Neural cell (in vitro differentiated cells): ENCODE measurements around the gene DHRS4L2. TPM values are rescaled to one million over a fixed set of nuclear protein-coding genes. Genes with fewer than 3 reads are reported as not detected.
A peak's percentile ranks its signal among the peaks of the same experiment; 100 is the strongest.

Experiments
- H2AFZ ChIP-seq: fragments of 200-600, 300-800 bp; sonication (generic), shearing (Covaris generic); 2 replicates; pipeline ENCODE4 v1.6.0; 2014; ENCODE audit warnings: low read depth, mild to moderate bottlenecking, antibody characterized with exemption, low read length, moderate library complexity
- H3F3A ChIP-seq: fragments of 200-600 bp; shearing (Covaris generic); 2 replicates; pipeline ENCODE4 v1.6.1; 2016; ENCODE audit warnings: mild to moderate bottlenecking, moderate library complexity, mixed read lengths, antibody characterized with exemption, low read length; ENCODE audit not compliant: insufficient read depth, poor library complexity, severe bottlenecking
- H3K27ac ChIP-seq: fragments of 200-600, 300-800 bp; sonication (generic), shearing (Covaris generic); 2 replicates; pipeline ENCODE4 v1.5.1; 2014; ENCODE audit warnings: mild to moderate bottlenecking, low read length, moderate library complexity
- H3K27me3 ChIP-seq: fragments of 300-800, 200-600 bp; sonication (generic), shearing (Covaris generic); 2 replicates; pipeline ENCODE4 v1.6.0; 2014; ENCODE audit warnings: mild to moderate bottlenecking, low read depth, low read length, moderate library complexity; ENCODE audit not compliant: insufficient read depth
- H3K36me3 ChIP-seq: fragments of 300-800, 200-600 bp; sonication (generic), shearing (Covaris generic); 2 replicates; pipeline ENCODE4 v1.5.1; 2014; ENCODE audit warnings: mild to moderate bottlenecking, antibody characterized with exemption, low read length, moderate library complexity; ENCODE audit not compliant: insufficient read depth
- H3K4me2 ChIP-seq: fragments of 300-800, 200-600 bp; sonication (generic), shearing (Covaris generic); 2 replicates; pipeline ENCODE4 v1.6.0; 2014; ENCODE audit warnings: mild to moderate bottlenecking, low read length
- H3K4me3 ChIP-seq: fragments of 300-800, 200-600 bp; sonication (generic), shearing (Covaris generic); 2 replicates; pipeline ENCODE4 v1.5.1; 2014; ENCODE audit warnings: mild to moderate bottlenecking, low read length, moderate library complexity
- H3K79me2 ChIP-seq: fragments of 200-600 bp; shearing (Covaris generic); replicated peaks from 2 replicates; pipeline ENCODE4 v1.6.0; 2014; ENCODE audit warnings: mild to moderate bottlenecking, low read length, moderate library complexity; ENCODE audit not compliant: insufficient read depth
- H3K9ac ChIP-seq: fragments of 300-800, 200-600 bp; sonication (generic), shearing (Covaris generic); 2 replicates; pipeline ENCODE4 v1.6.1; 2016; ENCODE audit warnings: mild to moderate bottlenecking, low read length, mixed read lengths
- H3K9me2 ChIP-seq: fragments of 200-600 bp; shearing (Covaris generic); 2 replicates; pipeline ENCODE4 v1.6.1; 2016; ENCODE audit warnings: mild to moderate bottlenecking, low read length, mixed read lengths; ENCODE audit not compliant: insufficient read depth
- H3K9me3 ChIP-seq: fragments of 200-600, 300-800 bp; sonication (generic), shearing (Covaris generic); 2 replicates; pipeline ENCODE4 v1.6.1; 2016; ENCODE audit warnings: mild to moderate bottlenecking, mixed run types, low read length, moderate library complexity, mixed read lengths
- H4K20me1 ChIP-seq: fragments of 200-600 bp; shearing (Covaris generic); 2 replicates; pipeline ENCODE4 v1.6.1; 2016; ENCODE audit warnings: mild to moderate bottlenecking, mixed run types; ENCODE audit not compliant: insufficient read depth
- CTCF ChIP-seq: fragments of 450-650 bp; IDR thresholded peaks from 2 replicates; pipeline ENCODE4 v1.5.1; 2014; ENCODE audit warnings: antibody characterized with exemption, mild to moderate bottlenecking, moderate library complexity; ENCODE audit not compliant: poor library complexity, severe bottlenecking
- EP300 ChIP-seq: fragments of 450-650 bp; conservative IDR thresholded peaks from 2 replicates; pipeline ENCODE4 v1.6.1; 2014; ENCODE audit warnings: antibody characterized with exemption, mild to moderate bottlenecking, moderate library complexity; ENCODE audit not compliant: poor library complexity, severe bottlenecking
- EZH2 ChIP-seq: fragments of 200-600, 300-800 bp; shearing (Covaris generic), sonication (generic); IDR thresholded peaks from 2 replicates; pipeline ENCODE4 v1.6.1; 2014; ENCODE audit warnings: antibody characterized with exemption, low read length, borderline replicate concordance, mild to moderate bottlenecking; ENCODE audit not compliant: insufficient read depth, poor library complexity, severe bottlenecking
- MXI1 ChIP-seq: fragments of 450-650 bp; conservative IDR thresholded peaks from 2 replicates; pipeline ENCODE4 v1.6.1; 2014; ENCODE audit warnings: antibody characterized with exemption, mild to moderate bottlenecking; ENCODE audit not compliant: poor library complexity, severe bottlenecking
- POLR2AphosphoS5 ChIP-seq: IDR thresholded peaks from 2 replicates; pipeline ENCODE4 v1.6.1; 2012
- RAD21 ChIP-seq: fragments of 450-650 bp; conservative IDR thresholded peaks from 2 replicates; pipeline ENCODE4 v1.6.1; 2014; ENCODE audit warnings: antibody characterized with exemption, mild to moderate bottlenecking, moderate library complexity
- REST ChIP-seq: IDR thresholded peaks from 2 replicates; pipeline ENCODE4 v1.6.1; 2012; ENCODE audit warnings: borderline replicate concordance
- SMC3 ChIP-seq: fragments of 450-650 bp; conservative IDR thresholded peaks from 2 replicates; pipeline ENCODE4 v1.6.1; 2014; ENCODE audit warnings: antibody characterized with exemption, mild to moderate bottlenecking, moderate library complexity; ENCODE audit not compliant: poor library complexity
- TAF1 ChIP-seq: IDR thresholded peaks from 2 replicates; pipeline ENCODE4 v1.6.1; 2012; ENCODE audit warnings: low read depth
- polyA plus RNA-seq: library from polyadenylated mRNA; depleted of rRNA; stranded (reverse); fragments of >200 nt; gene quantifications from 2 replicates; pipeline ENCODE4 v1.2.3, GENCODE V29; 2014

DHRS4L2 gene
- polyA plus RNA-seq, 1 donor from 2014 or later: 3.0 TPM

GRCh38 chr14:24053548-24054323, 65.0 kb downstream of the DHRS4L2 start:
- H3K9me3 ChIP-seq: no peaks in the 10 kb centered on the region
- H3K9me2 ChIP-seq: no peaks in the 10 kb centered on the region
- H3K4me2 ChIP-seq: no peak overlapping the region
- peak overlapping the region; percentile 94 for H3K9ac ChIP-seq
- no peaks in the 10 kb centered on the region for H3F3A ChIP-seq
- H3K4me3 ChIP-seq: peak overlapping the region; percentile 99
- no peaks in the 10 kb centered on the region for H3K36me3 ChIP-seq
- no peak overlapping the region for H2AFZ ChIP-seq
- H4K20me1 ChIP-seq: no peaks in the 10 kb centered on the region
- no peaks in the 10 kb centered on the region for H3K27me3 ChIP-seq
- H3K27ac ChIP-seq: no peak overlapping the region
- TF ChIP-seq POLR2AphosphoS5: no peak
- TF ChIP-seq EZH2: no peak
- TF ChIP-seq REST: no peak
- TF ChIP-seq TAF1: no peak
- TF ChIP-seq RAD21: no peak
- no peak for TF ChIP-seq SMC3
- no peak for TF ChIP-seq EP300
- no peak for TF ChIP-seq CTCF
- TF ChIP-seq MXI1: no peak
- peaks cover 11% of the 10 kb centered on the region for H3K79me2 ChIP-seq

GRCh38 chr14:24054324-24054641, 65.6 kb downstream of the DHRS4L2 start:
- H3K36me3 ChIP-seq: no peaks in the 10 kb centered on the region
- no peaks in the 10 kb centered on the region for H3K9me2 ChIP-seq
- H3K79me2 ChIP-seq: peaks cover 11% of the 10 kb centered on the region
- no peaks in the 10 kb centered on the region for H3K9me3 ChIP-seq
- no peak overlapping the region for H3K4me2 ChIP-seq
- no peak overlapping the region for H3K27ac ChIP-seq
- no peaks in the 10 kb centered on the region for H3K27me3 ChIP-seq
- H4K20me1 ChIP-seq: no peaks in the 10 kb centered on the region
- no peak overlapping the region for H2AFZ ChIP-seq
- H3K9ac ChIP-seq: no peak overlapping the region
- no peaks in the 10 kb centered on the region for H3F3A ChIP-seq
- TF ChIP-seq SMC3: no peak
- no peak for TF ChIP-seq RAD21
- no peak for TF ChIP-seq MXI1
- TF ChIP-seq EP300: no peak
- no peak for TF ChIP-seq EZH2
- TF ChIP-seq POLR2AphosphoS5: no peak
- no peak for TF ChIP-seq CTCF
- no peak for TF ChIP-seq TAF1
- TF ChIP-seq REST: no peak
- no peak overlapping the region for H3K4me3 ChIP-seq
